Activated CD4-positive, alpha-beta T cell treated with anti-CD3 and anti-CD28 coated beads, Interleukin-2, Interleukin-6, amounts not matched to agents 100 ng/mL and 50 ng/mL, durations not matched to agents 16 hours and 8 hours (primary cell): ENCODE results near the gene RUNX1.
A peak's percentile ranks its signal among the peaks of the same experiment; 100 is the strongest.

ENCODE experiments used
- DNase-seq: peaks from one replicate; pipeline ENCODE4 v3.0.0-alpha.2; 2020

The RUNX1 gene

GRCh38 chr21:35035116-35035515 lies 14.0 kb downstream of the RUNX1 start:
- DNase-seq = no peak

DNA sequence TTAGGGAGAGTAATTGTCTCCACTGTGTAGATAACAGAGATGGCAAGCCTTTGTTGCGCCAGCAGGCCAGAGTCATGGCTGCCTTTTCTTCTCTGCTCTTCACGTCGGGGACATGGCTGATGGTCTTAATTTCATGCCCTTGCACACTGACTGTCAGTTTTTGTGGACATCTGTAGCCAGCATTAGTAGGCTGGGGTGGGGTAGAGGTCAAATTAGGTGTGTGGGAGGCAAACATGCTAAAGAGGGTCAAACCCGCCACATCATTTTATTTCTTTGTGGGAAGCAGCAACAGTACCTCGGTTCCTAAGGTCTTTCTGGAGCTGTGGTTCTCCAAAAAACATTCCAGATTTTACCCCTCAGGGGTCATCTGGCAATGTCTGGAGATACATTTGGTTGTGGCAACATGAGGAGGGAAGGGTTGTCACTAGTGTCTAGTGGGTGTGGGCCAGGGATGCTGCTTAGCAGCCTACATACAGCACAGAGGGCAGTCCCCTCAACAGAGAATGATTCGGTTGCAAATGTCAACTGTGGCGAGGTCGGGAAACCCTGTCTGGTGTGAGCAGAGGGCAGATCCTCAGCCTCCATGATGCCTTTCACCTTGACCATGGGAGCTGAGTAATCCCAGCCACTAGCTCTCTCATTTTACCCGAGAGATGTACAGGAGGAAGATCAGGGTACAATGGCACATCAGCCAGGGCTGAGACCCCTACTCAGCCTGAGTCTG lies 14.7 kb downstream of the RUNX1 start:
- DNase-seq = no peak

GRCh38 chr21:35032474-35033263 lies 16.4 kb downstream of the RUNX1 start:
- DNase-seq = no peak

DNA sequence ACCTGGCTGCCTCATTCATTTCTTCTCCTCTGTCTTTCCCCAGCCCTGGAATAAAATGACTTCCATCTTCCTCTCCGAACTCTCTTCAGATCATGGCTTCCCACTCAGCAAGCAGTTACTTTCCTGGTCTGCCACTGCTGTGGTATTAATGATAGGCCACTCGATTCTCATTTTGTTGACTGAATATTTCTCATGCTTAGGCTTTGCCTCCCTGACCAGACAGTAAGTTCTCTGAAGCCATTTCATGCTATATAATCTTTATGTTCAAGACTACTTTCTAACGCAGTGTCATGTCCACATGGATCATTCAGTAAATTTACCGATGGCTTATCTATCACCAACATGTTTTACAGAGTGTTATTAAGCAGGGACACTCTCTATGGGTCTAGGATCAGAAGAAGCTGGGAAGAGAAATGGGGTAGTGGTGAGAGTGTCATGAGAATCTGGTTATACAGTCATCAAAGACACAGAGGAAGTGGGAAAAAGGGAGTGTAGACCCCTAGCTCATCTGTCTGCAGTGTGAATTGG lies 20.6 kb downstream of the RUNX1 start:
- no peak for DNase-seq

DNA sequence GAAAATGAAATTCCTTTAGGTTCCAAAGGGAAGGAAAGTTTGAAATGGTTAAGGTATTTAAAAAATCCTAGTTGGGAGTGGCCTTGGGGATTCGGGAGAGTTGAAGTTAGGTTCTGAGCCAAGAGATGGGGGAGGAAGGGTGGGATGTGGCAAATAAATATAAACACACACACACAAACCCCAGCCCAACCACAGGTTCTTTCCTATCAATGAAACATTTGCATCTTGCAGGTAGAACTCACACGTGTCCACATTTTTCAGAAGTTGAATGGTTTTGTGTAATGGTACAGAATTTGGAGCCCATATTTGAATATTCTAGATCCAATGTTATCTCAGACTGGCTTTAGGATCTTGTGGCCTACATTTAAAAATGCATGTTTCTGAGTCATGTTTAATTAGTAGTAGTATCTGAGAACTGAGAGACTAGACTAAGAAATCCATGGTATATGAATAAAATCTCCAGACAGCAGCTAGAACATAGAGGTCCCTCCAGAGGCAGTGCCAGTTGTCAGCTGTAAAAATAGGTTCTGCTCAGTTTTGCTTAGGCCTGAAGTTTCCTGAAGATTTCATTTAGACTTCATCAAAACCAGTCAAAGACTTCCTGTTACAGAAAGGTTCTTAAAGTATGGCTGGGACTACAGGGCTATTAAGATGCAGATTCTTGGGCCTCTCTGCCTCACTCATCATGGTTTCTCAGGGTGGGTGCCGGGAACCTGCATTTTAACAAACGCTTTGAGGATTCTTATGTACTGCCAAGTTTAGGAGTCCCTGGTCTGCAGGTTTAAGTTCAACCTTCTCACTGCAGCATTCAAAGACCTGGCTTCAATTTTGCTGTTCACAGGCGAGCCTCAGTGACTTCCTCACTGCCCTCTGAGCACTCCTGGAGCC lies 21.3 kb downstream of the RUNX1 start:
- DNase-seq = no peak

DNA sequence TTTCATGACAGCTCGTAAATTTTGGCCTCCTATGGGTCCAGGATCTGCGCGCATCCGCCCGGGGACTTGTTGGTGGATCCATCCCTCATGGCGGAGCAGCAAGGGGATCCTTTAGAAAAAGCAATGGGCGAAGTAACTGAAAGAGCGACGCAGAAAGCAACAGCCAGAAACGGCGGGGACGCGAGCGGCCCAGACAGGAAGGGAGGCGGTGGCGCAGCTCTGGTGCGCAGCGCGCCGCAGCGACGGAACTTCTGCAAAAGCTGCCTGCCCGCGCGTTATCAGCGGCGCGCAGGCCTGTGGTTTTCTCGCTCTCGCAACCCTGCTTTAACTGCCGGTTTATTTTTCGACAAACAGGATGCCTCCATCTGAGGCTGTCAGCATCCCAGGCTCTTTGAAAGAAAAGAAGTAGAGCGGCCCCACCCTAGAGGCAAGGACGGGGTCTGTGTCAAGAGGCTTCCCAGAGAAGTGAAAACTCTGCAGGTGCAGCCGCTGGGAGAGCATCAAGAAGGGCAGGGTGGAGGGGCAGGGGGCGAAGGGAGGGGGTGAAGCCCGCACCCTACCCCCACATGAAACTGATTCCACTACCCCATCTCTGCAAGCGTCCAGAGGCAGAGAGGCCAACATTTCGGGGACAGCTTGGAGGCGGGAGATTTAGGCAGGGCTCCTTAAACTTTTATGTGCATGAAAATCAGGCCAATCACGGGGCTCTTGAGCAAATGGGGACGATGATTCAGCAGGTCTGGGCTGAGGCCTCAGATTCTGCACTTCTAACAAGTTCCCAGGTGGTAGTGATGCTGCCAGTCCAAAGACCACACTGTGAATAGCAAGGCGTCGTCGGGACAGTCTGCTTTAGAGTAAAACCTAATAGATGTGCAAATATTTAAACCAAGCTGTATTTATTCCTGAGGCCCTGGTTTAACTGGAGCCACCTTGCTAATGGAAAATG lies 22.2 kb downstream of the RUNX1 start:
- DNase-seq = peak; percentile 92

- no peak for DNase-seq
Observed at GRCh38 chr21:35026153-35026500, 23.0 kb downstream of the RUNX1 start.

DNA sequence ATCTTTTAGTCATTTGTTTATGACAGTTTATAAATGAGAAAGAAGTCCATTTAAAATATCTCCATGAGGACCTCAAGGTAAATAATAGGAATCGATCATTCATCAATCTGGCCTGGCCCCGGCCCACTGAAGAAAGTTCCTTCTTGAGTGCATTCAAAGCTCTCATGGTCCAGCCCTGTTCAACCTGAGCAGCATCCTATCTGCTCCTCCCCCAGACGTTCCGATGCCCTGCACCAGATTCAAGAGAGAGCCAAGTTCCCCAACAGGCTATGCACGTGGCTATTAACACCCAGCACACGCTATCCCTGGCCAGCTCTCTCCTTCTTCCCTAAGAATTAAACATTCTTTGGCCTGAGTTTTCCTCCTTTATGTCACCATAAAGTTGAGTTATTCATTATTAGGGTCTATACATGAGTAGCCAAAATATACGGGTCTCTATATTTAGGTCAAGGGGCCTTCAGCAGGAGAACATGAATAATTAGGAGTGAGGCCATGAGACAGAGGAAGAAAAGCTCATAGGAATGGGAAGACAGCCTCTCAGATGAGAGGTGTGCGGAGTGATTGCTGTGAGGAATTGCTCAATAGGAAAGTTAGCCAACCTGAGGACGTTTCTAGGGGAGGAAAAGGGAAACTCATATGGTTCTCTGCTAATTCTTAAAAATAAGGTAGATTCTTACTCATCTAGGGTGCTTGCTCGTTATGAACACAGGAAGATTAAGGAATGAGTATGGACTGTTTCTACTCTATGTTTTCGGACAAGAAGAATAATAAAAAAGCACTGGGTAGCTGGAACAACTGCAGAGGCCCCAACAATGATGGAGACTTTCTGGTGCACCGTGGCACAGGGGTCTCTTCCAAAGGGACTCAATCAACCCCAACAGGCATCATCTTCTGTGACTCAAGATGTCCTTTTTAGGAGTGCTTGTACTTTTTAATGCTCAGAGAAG lies 23.6 kb downstream of the RUNX1 start:
- no peak for DNase-seq

DNA sequence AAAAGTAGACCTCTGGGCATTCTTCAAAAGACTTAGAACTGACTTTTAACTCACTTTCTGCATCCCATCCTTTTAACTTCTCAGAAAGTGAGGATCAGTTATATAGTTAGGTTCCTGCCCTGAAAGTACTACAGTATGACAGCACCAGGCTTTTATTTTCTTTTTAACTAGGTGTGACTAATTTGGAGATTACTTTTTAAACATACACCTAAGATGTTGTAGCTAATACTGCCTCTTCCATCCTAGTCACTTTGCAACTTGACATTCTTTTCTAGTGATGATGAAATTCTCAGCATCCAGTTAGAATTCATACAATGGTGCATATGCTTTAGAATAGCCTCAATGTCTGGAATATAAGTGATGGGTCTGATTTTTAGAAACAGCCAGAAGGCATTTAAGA lies 24.6 kb downstream of the RUNX1 start:
- peak; percentile 65 for DNase-seq

GRCh38 chr21:35024071-35024420 lies 25.1 kb downstream of the RUNX1 start:
- DNase-seq = no peak

DNA sequence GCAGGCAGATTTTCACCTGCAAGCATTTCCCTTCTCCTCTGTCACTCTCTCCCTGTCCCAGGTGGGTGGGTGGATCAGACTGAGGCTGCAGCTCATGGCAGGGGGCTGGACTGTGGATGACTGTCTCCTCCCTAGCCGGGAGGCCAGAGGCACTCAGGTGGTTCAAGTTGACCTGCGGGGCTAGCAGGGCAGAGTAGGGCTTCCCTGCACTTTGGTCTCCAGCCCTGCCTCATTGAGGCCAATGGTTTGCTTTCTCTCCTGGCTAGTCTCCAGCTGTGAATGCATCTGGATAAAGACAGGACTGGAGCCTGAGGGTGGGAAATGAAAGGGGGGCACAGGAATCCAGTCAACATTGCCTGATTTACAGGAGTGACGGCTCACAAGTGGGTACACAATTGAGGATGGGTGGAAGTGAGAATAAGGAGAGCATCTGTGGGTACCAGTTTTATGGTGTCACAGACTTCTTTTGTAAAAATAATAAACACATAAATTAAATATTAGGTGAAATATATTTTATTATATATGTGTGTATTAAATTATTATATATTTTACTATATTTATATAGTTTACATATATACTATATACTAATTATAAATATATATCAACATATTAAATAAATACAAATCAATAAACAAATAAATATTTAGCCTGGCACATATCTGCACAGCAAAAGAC lies 25.6 kb downstream of the RUNX1 start:
- DNase-seq = no peak

DNA sequence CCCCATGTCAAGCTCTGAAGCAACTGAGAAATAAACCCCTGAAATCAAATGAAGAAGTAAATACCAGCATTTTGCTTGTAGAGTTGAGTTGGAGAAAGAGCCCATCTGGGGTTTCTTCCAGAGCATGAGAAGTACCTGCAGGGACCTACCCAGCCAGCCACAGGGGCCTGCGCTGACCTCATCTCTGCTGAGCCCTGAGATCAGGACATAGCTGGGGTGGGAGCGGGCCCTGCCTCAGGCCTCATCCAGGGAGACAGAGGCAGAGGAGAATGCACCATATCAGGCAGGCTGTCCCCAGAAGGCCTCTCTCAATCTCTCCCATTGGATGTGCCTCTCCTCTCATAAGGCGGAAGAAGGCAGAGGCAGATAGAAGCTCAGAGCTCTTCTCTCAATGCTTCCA lies 27.6 kb downstream of the RUNX1 start:
- DNase-seq = no peak

GRCh38 chr21:35020902-35021301 lies 28.2 kb downstream of the RUNX1 start:
- DNase-seq = no peak

DNA sequence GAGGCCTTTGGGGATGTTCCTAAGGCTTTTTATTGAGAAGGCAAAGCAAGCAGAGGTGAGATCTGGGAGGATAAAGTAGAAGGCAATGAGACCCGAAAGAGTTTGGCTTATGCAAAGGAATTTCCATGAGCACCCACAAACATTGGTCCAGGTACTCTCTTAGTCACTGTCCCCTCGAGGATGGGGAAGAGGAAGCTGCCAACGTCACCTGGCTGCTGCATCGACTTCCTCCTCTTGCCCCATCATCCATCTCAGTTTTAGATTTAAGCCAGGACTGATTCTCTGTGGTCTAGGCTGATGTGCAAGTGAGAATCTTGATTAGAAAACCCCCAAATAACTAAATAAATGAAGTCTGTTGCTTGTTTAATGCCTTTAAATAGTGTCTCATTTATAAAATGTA lies 28.7 kb downstream of the RUNX1 start:
- peak; percentile 49 for DNase-seq

DNA sequence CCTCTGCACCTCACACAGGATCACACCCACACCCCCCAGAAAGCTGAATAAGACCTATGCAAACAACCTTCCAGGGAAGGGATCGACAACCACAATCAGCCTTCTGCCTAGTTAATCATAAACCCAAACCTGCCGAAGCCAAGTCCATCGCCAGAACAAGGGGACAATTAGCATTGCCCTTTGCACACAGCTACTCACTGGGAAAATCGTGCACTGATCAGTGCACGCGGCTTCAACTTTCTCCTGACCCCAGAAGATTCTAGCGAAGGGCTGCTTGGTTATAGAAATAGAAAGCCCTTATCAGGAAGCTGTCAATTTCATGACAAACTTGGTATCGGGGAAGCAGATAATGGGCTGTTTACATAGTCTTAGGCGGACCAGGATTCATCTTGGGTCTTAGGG lies 29.5 kb downstream of the RUNX1 start:
- no peak for DNase-seq

- DNase-seq = no peak
Observed at GRCh38 chr21:35017256-35017655, 31.8 kb downstream of the RUNX1 start.

- no peak for DNase-seq
Observed at GRCh38 chr21:35016517-35017188, 32.4 kb downstream of the RUNX1 start.

- no peak for DNase-seq
Observed at GRCh38 chr21:35016071-35016470, 33.0 kb downstream of the RUNX1 start.

DNA sequence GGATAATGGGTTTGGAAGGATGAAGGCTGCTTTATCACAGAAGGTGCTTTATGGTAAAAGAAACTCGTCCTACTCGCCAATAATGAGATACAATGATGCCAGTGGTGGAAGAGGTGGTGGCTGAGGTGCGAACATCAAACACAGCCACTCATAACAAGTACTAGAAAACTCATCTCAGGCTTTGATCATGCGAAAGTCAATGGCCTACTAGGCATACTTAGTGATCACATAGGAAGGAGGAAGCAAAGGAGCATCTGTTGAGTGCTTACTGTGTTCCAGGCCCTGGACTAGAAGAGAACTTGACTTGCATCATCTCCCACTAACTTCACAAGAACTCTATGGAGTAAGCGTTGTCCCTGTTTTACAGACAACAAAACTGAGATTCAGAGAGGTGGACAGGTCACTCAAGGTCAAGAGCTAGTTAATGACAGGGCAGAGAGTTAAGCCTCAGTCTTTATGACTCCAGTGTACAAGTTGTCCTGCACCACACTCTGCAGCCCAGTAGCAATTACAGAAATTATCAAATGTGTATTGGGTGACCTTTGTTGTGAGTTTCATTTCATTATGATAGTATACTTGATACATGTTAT lies 33.6 kb downstream of the RUNX1 start:
- DNase-seq = peak; percentile 51
